GM10248 (cell line): ENCODE results near the gene BTBD3.

Experiments used
- CTCF ChIA-PET: fragments of 300-600 bp; sonication (Branson Sonifier 250); formaldehyde crosslinking; extraction: SDS; loops from one replicate; lab custom pipeline; 2021; ENCODE audit warnings: antibody characterized with exemption; lab: Yijun Ruan, JAX
- POLR2A ChIA-PET: fragments of 350-650 bp; sonication (Branson Sonifier 250); formaldehyde crosslinking; extraction: SDS; loops from one replicate; lab custom pipeline; 2020; ENCODE audit warnings: antibody characterized with exemption; lab: Yijun Ruan, JAX
- DNase-seq: peaks from one replicate; pipeline ENCODE4 v3.0.0; 2012; ENCODE audit errors: extremely low spot score
- TF ChIP-seq, protein P1 (sequence below): IDR thresholded peaks from 2 replicates; pipeline ENCODE4 v1.5.1; 2012; ENCODE audit warnings: mild to moderate bottlenecking, low read depth; ENCODE audit errors: extremely low read depth, missing control alignments, control extremely low read depth

BTBD3 gene

DNA sequence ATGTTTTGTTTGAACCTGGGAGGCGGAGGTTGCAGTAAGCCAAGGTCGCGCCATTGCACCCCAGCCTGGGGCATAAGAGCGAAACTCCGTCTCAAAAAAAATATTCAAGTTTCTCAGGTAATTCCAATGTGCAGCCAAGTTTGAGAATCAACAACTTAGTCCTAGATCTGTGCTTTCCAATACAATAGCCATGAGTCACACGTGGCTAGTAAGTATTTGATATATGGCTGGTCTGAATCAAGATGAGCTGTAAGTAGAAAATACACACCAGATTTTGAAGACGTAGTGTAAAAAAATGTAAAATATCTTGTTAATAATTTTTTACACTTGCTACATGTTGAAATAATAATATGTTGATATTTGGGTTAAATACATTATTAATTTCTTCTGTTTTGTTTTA, 35.0 kb upstream of the BTBD3 start:
- TF ChIP-seq, protein P1, sequence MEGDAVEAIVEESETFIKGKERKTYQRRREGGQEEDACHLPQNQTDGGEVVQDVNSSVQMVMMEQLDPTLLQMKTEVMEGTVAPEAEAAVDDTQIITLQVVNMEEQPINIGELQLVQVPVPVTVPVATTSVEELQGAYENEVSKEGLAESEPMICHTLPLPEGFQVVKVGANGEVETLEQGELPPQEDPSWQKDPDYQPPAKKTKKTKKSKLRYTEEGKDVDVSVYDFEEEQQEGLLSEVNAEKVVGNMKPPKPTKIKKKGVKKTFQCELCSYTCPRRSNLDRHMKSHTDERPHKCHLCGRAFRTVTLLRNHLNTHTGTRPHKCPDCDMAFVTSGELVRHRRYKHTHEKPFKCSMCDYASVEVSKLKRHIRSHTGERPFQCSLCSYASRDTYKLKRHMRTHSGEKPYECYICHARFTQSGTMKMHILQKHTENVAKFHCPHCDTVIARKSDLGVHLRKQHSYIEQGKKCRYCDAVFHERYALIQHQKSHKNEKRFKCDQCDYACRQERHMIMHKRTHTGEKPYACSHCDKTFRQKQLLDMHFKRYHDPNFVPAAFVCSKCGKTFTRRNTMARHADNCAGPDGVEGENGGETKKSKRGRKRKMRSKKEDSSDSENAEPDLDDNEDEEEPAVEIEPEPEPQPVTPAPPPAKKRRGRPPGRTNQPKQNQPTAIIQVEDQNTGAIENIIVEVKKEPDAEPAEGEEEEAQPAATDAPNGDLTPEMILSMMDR = no peak
- ChIA-PET POLR2A (no interaction called here), CTCF (interaction anchor here (1.5 kb wide), 1 partner anchor 10 kb away, joined by 3 read pairs; no protein-coding TSS in a partner anchor)
- no peak for DNase-seq

DNA sequence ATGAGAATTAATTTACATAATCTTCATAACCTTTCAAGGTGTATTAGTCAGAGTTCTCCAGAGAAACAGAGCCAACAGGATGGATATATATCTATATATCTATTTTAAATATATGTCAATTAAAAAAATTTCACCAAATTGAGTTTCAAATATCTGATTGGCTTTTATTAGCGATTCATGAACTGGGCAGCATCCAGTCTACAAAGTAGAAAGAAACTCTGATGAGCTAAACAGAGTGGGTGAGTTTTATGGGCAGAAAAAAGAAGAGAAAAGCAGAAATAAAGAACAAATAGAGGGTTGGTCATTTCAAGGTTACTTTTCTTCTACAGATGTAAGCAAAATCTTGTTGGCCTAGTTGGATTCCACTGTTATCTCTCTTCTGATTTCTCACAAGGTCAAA, 29.0 kb upstream of the BTBD3 start:
- ChIA-PET POLR2A (no interaction called here), CTCF (interaction anchor here (1.3 kb wide), 1 partner anchor 16 kb away, joined by 4 read pairs; no protein-coding TSS in a partner anchor)
- DNase-seq = no peak
- TF ChIP-seq, protein P1 = no peak

DNA sequence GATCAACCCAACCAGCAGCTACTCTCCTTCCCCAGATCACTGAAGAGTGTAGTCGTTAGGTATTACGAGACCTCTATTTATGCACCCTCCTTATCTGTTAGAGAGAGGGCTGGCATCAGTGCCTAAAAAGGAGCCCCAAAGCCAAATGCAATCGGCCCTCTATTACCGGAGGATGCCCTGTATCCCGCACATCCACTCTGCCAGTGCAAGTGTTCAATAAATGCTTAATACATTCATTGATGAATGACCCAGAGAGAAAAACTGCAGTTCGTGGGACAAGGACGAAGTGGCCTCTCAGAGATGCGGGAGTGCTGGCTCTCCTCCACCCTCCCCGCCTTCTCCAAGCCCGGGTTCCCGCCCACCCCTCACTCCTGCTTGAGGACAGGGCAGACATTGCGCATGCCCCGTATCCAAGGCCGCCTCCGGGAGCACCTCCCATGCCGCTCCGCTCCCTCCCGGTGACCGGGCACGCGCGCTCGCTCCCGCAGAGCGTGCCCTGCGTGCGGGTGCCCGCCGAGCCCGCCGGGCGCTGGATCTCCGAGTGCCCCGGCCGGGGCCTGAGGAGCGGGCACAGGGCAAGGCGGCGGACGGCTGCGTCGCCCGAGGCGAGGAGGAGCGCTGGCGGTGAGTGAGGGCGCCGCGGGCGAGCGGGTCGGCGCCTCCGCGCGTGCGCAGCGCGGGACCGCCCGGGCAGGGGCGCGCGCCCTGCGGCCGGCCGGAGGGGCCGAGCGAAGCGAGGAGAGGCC, 27.2 kb upstream of the BTBD3 start:
- TF ChIP-seq, protein P1 = no peak
- ChIA-PET POLR2A (no interaction called here), CTCF (interaction anchor here (0.8 kb wide), 1 partner anchor 22 kb away, joined by 4 read pairs; no protein-coding TSS in a partner anchor)
- peak; percentile 73 for DNase-seq

DNA sequence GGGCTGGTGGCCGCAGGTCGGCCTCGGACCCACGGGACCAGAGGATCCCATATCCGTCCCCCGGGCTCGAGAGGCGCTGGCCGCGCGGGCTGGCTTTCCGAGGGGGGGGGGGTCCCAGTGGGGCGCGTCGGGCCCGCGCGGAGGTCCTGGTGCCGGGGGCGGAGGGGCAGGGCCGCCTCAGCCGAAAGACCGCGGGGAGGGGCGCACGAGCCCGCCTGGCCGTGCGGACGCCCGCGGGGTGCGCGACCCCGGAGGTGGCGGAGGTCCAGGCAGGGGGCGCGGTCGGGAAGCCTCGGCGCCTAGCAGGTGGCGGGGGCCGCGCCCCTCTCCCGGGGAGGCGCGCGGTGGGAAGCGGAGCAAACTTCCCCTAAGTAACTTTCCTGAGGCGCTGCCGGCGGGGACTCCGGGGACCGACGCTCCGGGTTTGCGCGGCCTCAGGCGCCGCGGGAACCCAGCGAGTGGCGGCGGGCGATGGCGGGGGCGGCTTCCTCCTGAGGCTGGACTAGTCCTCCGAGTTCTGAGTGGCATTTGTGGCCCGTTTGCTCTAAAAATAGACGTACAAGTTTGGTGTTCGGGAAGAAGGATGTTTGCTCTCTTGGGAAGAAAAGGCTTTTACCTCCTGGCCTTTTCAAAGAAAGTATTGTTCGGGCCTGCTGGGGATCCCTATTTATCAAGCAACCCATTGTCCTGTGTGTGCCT, 26.5 kb upstream of the BTBD3 start:
- CTCF ChIA-PET = no interaction called here
- POLR2A ChIA-PET = no interaction called here
- DNase-seq = peak; percentile 29
- TF ChIP-seq, protein P1 = no peak

DNA sequence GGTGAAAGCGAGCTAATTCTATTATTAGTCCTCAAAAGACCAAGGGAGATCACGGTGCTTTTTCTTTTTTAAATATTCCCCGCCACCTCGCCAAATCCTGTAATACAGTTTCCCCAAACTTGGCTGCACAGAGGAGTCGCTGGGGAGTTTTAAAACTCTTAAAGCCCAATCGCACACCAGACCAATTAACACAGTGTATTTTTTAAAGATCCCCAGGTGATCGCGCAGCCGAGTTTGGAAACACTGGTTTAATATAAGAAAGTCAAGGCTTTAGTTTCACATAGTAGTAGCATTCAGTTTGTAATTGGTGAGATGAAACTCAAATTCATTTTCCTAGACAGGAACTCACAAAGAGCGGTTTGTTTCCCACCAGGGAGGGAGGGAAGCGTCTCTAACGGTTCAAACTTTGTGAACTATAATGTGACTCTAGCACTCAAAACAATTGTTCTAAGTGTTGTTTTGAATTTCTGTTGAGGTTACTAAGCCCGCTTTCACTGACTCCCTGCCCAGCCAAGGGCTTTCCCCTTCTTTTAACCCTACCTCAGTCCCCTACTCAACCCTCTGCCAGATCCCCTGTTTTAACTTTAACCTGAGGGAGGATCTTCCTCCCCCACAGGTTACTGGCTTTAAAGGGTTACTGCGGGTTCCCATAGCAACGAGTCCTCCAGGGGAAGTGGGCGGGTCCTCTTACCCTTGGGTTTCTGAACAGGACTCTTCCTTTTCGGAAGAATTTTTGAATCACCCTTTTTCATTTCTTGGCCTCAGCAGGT, 25.7 kb upstream of the BTBD3 start:
- ChIA-PET CTCF (no interaction called here), POLR2A (no interaction called here)
- DNase-seq = peak; percentile 47
- TF ChIP-seq, protein P1 = no peak

DNA sequence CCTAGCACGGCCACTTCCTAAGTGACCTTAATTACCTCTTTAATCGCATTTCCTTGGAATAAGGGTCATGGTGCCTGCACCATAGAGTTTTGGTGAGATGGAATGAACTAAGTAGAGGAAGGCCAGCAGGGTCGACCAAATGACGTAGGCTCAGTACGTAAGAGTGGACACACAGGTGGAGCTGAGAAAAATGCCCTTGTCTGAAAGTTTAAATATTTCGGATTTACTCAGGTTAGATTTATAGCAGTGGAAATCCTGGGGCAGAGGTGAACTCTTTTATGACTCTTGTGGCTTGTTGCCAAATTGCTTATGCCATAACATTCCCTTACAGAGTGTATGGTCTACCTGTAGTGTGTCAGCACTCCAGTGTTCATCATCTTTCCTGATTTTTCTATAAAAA, 23.6 kb upstream of the BTBD3 start:
- DNase-seq = no peak
- TF ChIP-seq, protein P1 = no peak
- CTCF ChIA-PET = no interaction called here
- POLR2A ChIA-PET = no interaction called here
